ENCODE data around the gene ALKBH6.

The ALKBH6 gene

DNA sequence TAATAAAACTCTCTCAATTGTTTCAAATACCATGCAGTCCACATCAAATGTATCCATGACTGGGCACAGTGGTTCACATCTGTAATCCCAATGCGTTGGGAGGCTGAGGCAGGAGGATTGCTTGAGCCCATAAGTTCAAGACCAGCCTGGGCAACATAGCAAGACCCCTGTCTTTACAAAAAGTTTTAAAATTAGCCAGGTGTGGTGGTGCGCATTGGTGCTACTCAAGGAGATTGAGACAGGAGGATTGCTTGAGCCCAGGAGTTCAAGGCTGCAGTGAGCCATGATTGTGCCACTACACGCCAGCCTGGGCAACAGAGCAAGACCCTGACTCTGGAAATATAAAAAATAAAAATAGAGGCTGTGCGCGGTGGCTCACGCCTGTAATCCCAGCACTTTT lies 13.7 kb upstream of the ALKBH6 start:
- TF ChIP-seq, protein P1, sequence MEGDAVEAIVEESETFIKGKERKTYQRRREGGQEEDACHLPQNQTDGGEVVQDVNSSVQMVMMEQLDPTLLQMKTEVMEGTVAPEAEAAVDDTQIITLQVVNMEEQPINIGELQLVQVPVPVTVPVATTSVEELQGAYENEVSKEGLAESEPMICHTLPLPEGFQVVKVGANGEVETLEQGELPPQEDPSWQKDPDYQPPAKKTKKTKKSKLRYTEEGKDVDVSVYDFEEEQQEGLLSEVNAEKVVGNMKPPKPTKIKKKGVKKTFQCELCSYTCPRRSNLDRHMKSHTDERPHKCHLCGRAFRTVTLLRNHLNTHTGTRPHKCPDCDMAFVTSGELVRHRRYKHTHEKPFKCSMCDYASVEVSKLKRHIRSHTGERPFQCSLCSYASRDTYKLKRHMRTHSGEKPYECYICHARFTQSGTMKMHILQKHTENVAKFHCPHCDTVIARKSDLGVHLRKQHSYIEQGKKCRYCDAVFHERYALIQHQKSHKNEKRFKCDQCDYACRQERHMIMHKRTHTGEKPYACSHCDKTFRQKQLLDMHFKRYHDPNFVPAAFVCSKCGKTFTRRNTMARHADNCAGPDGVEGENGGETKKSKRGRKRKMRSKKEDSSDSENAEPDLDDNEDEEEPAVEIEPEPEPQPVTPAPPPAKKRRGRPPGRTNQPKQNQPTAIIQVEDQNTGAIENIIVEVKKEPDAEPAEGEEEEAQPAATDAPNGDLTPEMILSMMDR (IDR thresholded peaks at IDR 0.05; ENCODE audit: low read depth, low read length), result no peak

DNA sequence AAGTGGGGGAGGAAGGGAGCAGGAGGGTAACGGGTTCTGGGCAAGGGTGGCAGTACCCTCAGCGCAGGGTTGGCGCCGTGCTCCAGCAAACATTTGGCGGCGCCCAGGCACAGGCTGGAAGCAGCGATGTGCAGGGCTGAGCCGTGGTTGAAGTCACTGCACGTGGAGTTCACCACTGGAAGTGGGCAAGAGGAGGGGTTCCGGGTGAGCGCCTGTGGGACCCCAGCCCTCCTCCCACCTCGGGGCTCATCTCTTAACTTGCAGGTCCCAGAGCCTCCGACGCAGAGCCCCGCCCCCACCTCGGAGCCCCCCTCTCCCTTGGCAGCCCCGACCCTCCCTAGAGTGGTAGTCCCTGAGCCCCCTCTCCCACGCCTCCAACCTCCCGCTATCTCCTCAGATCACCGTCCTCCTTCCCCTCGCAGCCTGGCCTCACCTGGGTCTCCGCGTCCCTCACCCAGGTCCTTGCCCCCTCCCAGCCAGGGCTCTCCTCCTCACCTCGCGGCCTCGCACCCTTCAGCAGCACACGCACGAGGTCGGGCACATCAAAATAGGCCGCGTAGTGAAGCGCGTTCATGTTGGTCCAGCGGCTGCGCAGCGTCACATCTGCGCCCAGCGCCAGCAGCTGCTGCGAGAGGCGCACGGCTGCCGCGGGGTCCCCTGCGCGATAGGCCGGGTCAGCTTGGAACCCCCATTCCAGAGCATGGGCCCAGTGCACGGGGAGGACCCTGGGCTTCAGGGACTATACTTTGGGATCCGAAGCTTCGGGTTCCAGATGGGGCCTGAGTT lies 12.3 kb upstream of the ALKBH6 start:
- no peak for DNase-seq (ENCODE audit: extremely low read depth, low read depth)
- TF ChIP-seq, protein P1 (IDR thresholded peaks at IDR 0.05; ENCODE audit: low read depth, low read length), result no peak

More for the DNA sequence above, 13.7 kb upstream of the ALKBH6 start:
- no peak for DNase-seq (ENCODE audit: extremely low read depth, low read depth)

DNA sequence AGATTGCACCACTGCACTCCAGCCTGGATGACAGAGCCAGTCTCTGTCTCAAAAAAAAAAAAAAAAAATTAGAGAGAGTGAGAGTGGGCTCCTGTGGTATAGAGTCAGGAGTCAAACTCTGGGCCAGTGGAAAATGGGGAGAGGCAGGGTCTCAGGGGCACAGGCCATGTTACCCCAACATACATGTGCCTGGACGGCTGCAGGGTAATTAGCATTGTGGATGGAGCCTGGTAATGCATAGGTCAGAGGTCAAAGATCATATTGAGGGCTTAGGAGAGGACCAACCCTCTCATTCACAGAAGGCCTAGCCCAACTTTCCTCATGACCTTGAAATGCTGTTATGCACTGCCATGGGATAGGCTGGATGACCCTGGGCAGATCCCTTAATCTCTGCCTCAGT lies 11.5 kb upstream of the ALKBH6 start:
- TF ChIP-seq, protein P1 (IDR thresholded peaks at IDR 0.05; ENCODE audit: low read depth, low read length), result no peak
- DNase-seq (ENCODE audit: extremely low read depth, low read depth), result no peak

DNA sequence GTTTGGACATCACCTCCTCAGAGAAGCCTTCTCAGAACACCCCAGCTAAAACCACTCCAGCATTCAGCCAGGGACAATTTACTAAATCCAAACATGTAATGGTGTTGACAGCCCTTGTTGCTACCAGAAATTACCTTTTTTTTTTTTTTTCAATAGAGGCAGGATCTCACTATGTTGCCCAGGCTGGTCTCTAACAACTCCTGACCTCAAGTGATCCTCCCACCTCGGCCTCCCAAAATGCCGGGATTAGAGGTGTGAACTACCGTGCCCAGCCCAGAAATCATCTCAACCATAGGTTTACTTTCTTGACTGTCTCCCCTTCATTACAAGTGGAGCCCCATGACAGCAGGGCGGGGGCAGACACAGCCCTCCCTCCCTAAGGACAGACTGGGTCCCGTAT lies 9.4 kb upstream of the ALKBH6 start:
- DNase-seq (ENCODE audit: extremely low read depth, low read depth), result no peak
- TF ChIP-seq, protein P1 (IDR thresholded peaks at IDR 0.05; ENCODE audit: low read depth, low read length), result no peak

DNA sequence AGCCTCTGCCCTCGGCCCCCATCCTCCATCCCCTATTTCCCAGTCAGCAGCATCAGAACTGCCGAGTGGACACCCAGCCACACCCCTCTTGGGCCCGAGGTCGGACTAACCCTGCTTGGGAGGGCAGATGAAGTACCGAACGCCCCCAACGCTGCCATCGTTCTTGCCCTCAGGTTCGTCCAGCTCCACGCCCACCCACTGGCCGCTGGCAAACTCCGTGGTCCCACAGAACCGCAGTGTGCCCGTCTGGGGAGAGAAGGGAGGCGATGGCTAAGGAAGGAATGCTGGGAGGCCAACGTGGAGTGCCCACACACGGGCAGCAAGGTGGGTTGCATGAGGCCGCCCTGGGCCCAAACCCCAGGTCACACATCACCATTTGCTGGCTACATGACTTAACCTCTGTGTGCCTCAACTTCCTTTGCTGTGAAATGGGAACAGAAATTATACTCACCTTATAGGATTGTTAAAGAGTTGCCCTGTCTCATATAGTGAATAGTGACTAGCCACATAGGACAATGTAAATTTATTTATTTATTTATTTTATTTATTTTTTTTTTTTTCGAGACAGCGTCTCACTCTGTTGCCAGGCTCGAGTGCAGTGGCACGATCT lies 5.2 kb upstream of the ALKBH6 start:
- no peak for DNase-seq (ENCODE audit: extremely low read depth, low read depth)
- TF ChIP-seq, protein P1 (IDR thresholded peaks at IDR 0.05; ENCODE audit: low read depth, low read length), result no peak

DNA sequence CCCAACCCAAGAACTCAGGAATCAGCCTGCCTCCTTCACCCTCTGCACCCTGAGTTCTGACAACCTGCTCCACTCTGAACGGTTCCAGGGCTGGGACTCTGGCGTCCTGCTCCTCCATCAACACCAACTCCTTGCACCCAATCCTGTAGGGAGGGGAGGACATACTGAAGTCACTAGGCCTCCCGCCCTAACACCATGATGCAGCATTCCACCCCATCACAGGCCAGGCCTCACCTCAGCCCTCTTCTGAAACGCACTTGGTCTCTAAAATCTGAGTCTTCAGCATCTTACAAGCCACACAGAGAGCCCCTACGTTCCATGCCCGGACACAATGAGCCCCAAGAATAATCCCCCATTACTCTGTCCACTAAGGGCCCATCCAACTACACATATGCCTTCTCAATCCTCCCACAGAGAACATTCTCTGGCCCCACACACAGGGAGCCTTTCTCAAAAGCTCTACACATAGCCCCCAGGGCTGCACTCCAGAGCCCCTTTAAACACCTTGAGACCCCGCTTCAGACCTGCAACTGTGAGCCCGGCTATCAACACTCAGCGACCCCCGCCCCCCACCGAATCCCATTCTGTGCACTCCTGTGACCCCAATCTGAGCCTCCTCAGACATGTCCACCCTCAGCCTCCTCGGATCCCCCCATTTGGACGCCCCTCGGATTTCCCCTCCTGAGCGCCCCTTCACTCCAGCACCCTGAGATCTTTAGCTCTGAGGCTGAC lies 567 bp downstream of the ALKBH6 start:
- TF ChIP-seq, protein P1 (IDR thresholded peaks at IDR 0.05; ENCODE audit: low read depth, low read length), result no peak
- DNase-seq (ENCODE audit: extremely low read depth, low read depth), result no peak

DNA sequence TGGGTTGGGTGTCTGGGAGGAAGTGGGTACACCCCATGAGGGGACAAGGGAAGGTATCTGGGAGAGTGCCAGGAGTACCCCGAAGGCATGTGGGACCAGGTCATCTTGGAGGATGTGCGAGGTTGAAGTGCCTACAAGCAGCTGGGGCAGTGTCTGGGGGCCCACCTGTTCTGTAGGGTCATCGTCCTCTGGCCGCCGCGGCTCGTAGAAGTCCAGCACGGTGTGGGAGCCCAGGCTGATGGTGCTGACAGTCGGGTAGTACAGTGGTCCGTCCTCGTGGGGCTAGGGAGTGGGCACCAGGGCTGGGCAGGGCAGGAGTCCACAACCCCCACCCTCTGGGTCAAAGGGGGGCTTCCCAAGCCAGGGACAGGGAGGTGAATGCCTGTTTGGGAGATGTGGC lies 3.6 kb downstream of the ALKBH6 start:
- no peak for DNase-seq (ENCODE audit: extremely low read depth, low read depth)
- TF ChIP-seq, protein P1 (IDR thresholded peaks at IDR 0.05; ENCODE audit: low read depth, low read length), result no peak
